Natural killer cell treated with Interleukin-12 subunit alpha and Interleukin-12 subunit beta and Interleukin-15 and Interleukin-18, amount 100 ng/mL, for 72 hours (primary cell): Measurements from ENCODE around the gene KCNMA1. TPM values are rescaled to one million over a fixed set of nuclear protein-coding genes. Genes with fewer than 3 reads are reported as not detected.

ENCODE experiments used
- ATAC-seq, 2 donors: fragments of 150-1000 bp; cut with Tn5 transposase in 1 of 2; sonication (Bioruptor Pico), chemical (Tn5 transposase) in 1 of 2; 2 replicates each; pipeline ENCODE4 v1.10.0; 2021
- DNase-seq: peaks from one replicate; pipeline ENCODE4 v3.0.0; 2022; ENCODE audit warnings: low spot score
- H3K27ac Mint-ChIP-seq, 2 donors: 1 replicate in 1 of 2; 2 replicates in 1 of 2; pipeline ENCODE4 v1.8.0; 2022; ENCODE audit warnings: mixed read lengths in 2 of 2, mild to moderate bottlenecking in 1 of 2, moderate library complexity in 1 of 2
- H3K27me3 Mint-ChIP-seq, 2 donors: 1 replicate in 1 of 2; 2 replicates in 1 of 2; pipeline ENCODE4 v1.8.0; 2022; ENCODE audit warnings: mixed read lengths in 2 of 2
- H3K36me3 Mint-ChIP-seq: one replicate; pipeline ENCODE4 v1.8.0; 2022; ENCODE audit warnings: mixed read lengths
- H3K4me1 Mint-ChIP-seq, 2 donors: 1 replicate in 1 of 2; 2 replicates in 1 of 2; pipeline ENCODE4 v1.8.0; 2022; ENCODE audit warnings: low read depth in 2 of 2, mixed read lengths in 2 of 2, mild to moderate bottlenecking in 1 of 2
- H3K4me3 Mint-ChIP-seq: one replicate; pipeline ENCODE4 v1.8.0; 2022; ENCODE audit warnings: mixed read lengths
- H3K9me3 Mint-ChIP-seq: 2 replicates; pipeline ENCODE4 v1.8.0; 2022; ENCODE audit warnings: mixed read lengths
- total RNA-seq, 2 donors: library from RNA; stranded (reverse); gene quantifications; one replicate each; pipeline ENCODE4 v1.2.3, GENCODE V29; 2022

KCNMA1 gene
- total RNA-seq, 2 donors from 2014 or later, result 2.8 TPM; not detected in 1

- Mint-ChIP-seq H3K9me3 (no peaks in the 10 kb centered on the region), H3K4me3 (no peak overlapping the region), H3K27ac (no peak overlapping the region), H3K36me3 (no peaks in the 10 kb centered on the region), H3K27me3 (peaks cover 7 to 15% of the 10 kb centered on the region in 2 donors), H3K4me1 (no peaks in the 10 kb centered on the region)
- DNase-seq (no peak), ATAC-seq (no peak)
Observed at GRCh38 chr10:76959111-76959510, 678.5 kb downstream of the KCNMA1 start.

GRCh38 chr10:76954838-76955237, 682.8 kb downstream of the KCNMA1 start:
- Mint-ChIP-seq H3K9me3 (no peaks in the 10 kb centered on the region), H3K4me1 (no peaks in the 10 kb centered on the region), H3K36me3 (no peaks in the 10 kb centered on the region), H3K27me3 (peaks cover 0 to 15% of the 10 kb centered on the region in 2 donors), H3K4me3 (no peak overlapping the region), H3K27ac (no peak overlapping the region)
- ATAC-seq (no peak), DNase-seq (no peak)

- no peak overlapping the region for H3K27ac Mint-ChIP-seq
- H3K27me3 Mint-ChIP-seq, result peaks cover 4 to 13% of the 10 kb centered on the region in 2 donors
- DNase-seq (no peak), ATAC-seq (no peak)
- H3K4me1 Mint-ChIP-seq, result no peaks in the 10 kb centered on the region
- no peaks in the 10 kb centered on the region for H3K9me3 Mint-ChIP-seq
- no peak overlapping the region for H3K4me3 Mint-ChIP-seq
- H3K36me3 Mint-ChIP-seq, result no peaks in the 10 kb centered on the region
Observed at GRCh38 chr10:76950354-76950753, 687.3 kb downstream of the KCNMA1 start.

- no peak for DNase-seq
- H3K4me3 Mint-ChIP-seq, result no peak overlapping the region
- H3K27me3 Mint-ChIP-seq, result peaks cover 4 to 14% of the 10 kb centered on the region in 2 donors
- ATAC-seq, result no peak
- H3K27ac Mint-ChIP-seq, result no peak overlapping the region
- no peaks in the 10 kb centered on the region for H3K36me3 Mint-ChIP-seq
- no peaks in the 10 kb centered on the region for H3K4me1 Mint-ChIP-seq
- H3K9me3 Mint-ChIP-seq, result no peaks in the 10 kb centered on the region
Observed at GRCh38 chr10:76946270-76946669, 691.3 kb downstream of the KCNMA1 start.

GRCh38 chr10:76945166-76945565, 692.4 kb downstream of the KCNMA1 start:
- ATAC-seq (no peak), DNase-seq (no peak)
- no peaks in the 10 kb centered on the region for H3K36me3 Mint-ChIP-seq
- no peaks in the 10 kb centered on the region for H3K4me1 Mint-ChIP-seq
- H3K9me3 Mint-ChIP-seq, result no peaks in the 10 kb centered on the region
- peaks cover 5 to 19% of the 10 kb centered on the region in 2 donors for H3K27me3 Mint-ChIP-seq
- no peak overlapping the region for H3K27ac Mint-ChIP-seq
- H3K4me3 Mint-ChIP-seq, result no peak overlapping the region

GRCh38 chr10:76944640-76945039, 693.0 kb downstream of the KCNMA1 start:
- Mint-ChIP-seq H3K27ac (no peak overlapping the region), H3K4me3 (no peak overlapping the region), H3K27me3 (peaks cover 7 to 19% of the 10 kb centered on the region in 2 donors), H3K9me3 (no peaks in the 10 kb centered on the region), H3K4me1 (no peaks in the 10 kb centered on the region), H3K36me3 (no peaks in the 10 kb centered on the region)
- DNase-seq (no peak), ATAC-seq (no peak)

GRCh38 chr10:76942628-76943416, 694.8 kb downstream of the KCNMA1 start:
- no peaks in the 10 kb centered on the region for H3K36me3 Mint-ChIP-seq
- H3K4me3 Mint-ChIP-seq, result no peak overlapping the region
- no peaks in the 10 kb centered on the region for H3K9me3 Mint-ChIP-seq
- no peak overlapping the region for H3K27ac Mint-ChIP-seq
- peaks cover 18 to 29% of the 10 kb centered on the region in 2 donors for H3K27me3 Mint-ChIP-seq
- ATAC-seq (no peak), DNase-seq (no peak)
- no peaks in the 10 kb centered on the region for H3K4me1 Mint-ChIP-seq

GRCh38 chr10:76939933-76940468, 697.6 kb downstream of the KCNMA1 start:
- no peaks in the 10 kb centered on the region for H3K4me1 Mint-ChIP-seq
- H3K27me3 Mint-ChIP-seq, result peaks cover 18 to 29% of the 10 kb centered on the region in 2 donors
- no peak for DNase-seq
- no peaks in the 10 kb centered on the region for H3K36me3 Mint-ChIP-seq
- no peaks in the 10 kb centered on the region for H3K9me3 Mint-ChIP-seq
- no peak overlapping the region for H3K27ac Mint-ChIP-seq
- no peak overlapping the region for H3K4me3 Mint-ChIP-seq
- no peak for ATAC-seq

- Mint-ChIP-seq H3K9me3 (no peaks in the 10 kb centered on the region), H3K36me3 (no peaks in the 10 kb centered on the region), H3K4me1 (no peaks in the 10 kb centered on the region), H3K27me3 (peaks cover 15 to 23% of the 10 kb centered on the region in 2 donors), H3K4me3 (no peak overlapping the region), H3K27ac (no peak overlapping the region)
- ATAC-seq, result no peak
- no peak for DNase-seq
Observed at GRCh38 chr10:76937181-76937600, 700.4 kb downstream of the KCNMA1 start.

GRCh38 chr10:76935941-76936613, 701.5 kb downstream of the KCNMA1 start:
- no peak for ATAC-seq

GRCh38 chr10:76928565-76928964, 709.0 kb downstream of the KCNMA1 start:
- ATAC-seq (no peak), DNase-seq (no peak)
- Mint-ChIP-seq H3K27ac (no peak overlapping the region), H3K4me3 (no peak overlapping the region), H3K36me3 (no peaks in the 10 kb centered on the region), H3K27me3 (peaks cover 0 to 2% of the 10 kb centered on the region in 2 donors), H3K9me3 (peaks cover 3% of the 10 kb centered on the region), H3K4me1 (no peaks in the 10 kb centered on the region)

More at GRCh38 chr10:76935941-76936613, 701.5 kb downstream of the KCNMA1 start:
- Mint-ChIP-seq H3K36me3 (no peaks in the 10 kb centered on the region), H3K27me3 (peaks cover 15 to 23% of the 10 kb centered on the region in 2 donors), H3K4me1 (no peaks in the 10 kb centered on the region), H3K27ac (no peak overlapping the region), H3K4me3 (no peak overlapping the region), H3K9me3 (no peaks in the 10 kb centered on the region)
- no peak for DNase-seq

- Mint-ChIP-seq H3K27me3 (peaks cover 0 to 2% of the 10 kb centered on the region in 2 donors), H3K36me3 (no peaks in the 10 kb centered on the region), H3K4me3 (no peak overlapping the region), H3K9me3 (peaks cover 3% of the 10 kb centered on the region), H3K27ac (no peak overlapping the region), H3K4me1 (no peaks in the 10 kb centered on the region)
- ATAC-seq (no peak), DNase-seq (no peak)
Observed at GRCh38 chr10:76925636-76926405, 711.8 kb downstream of the KCNMA1 start.

- ATAC-seq, result no peak
- no peaks in the 10 kb centered on the region for H3K27me3 Mint-ChIP-seq
- no peaks in the 10 kb centered on the region for H3K4me1 Mint-ChIP-seq
- H3K27ac Mint-ChIP-seq, result no peak overlapping the region
- no peaks in the 10 kb centered on the region for H3K9me3 Mint-ChIP-seq
- no peak overlapping the region for H3K4me3 Mint-ChIP-seq
- no peaks in the 10 kb centered on the region for H3K36me3 Mint-ChIP-seq
- no peak for DNase-seq
Observed at GRCh38 chr10:76922666-76923065, 714.9 kb downstream of the KCNMA1 start.
